Measurements from ENCODE around the gene IGFBP1.

Gene IGFBP1

GRCh38 chr7:45920502-45921380, 32.5 kb downstream of the IGFBP1 start, which contains the start of gene IGFBP3:
TSS of gene IGFBP3 (minus strand) at chr7:45921272. CDS start at chr7:45921140, 132 bp downstream.
- H3K4me3 ChIP-seq (replicated peaks; ENCODE audit: insufficient read depth, low read length) = no peak within 1 kb of the TSS
- H3K27me3 ChIP-seq (ENCODE audit: insufficient read depth, poor library complexity, severe bottlenecking) = peaks cover 49% of the 10 kb centered on the region
- no peak for DNase-seq (ENCODE audit: low read depth in 1 of 2, low spot score in 1 of 2)
- TF ChIP-seq REST (IDR thresholded peaks at IDR 0.05; ENCODE audit: insufficient replicate concordance, low read depth) = no peak
- no peak for TF ChIP-seq GABPA (IDR thresholded peaks at IDR 0.05; ENCODE audit: low read depth)
- TF ChIP-seq CTCF (IDR thresholded peaks at IDR 0.05; ENCODE audit: insufficient read depth, low read length) = no peak
- no peak for TF ChIP-seq POLR2AphosphoS5 (IDR thresholded peaks at IDR 0.05; ENCODE audit: low read depth)
- no peak for TF ChIP-seq SPI1 (IDR thresholded peaks at IDR 0.05; ENCODE audit: borderline replicate concordance, low read depth)
- H3K27ac ChIP-seq (replicated peaks) = no peak within 1 kb of the TSS

GRCh38 chr7:45921381-45921698, 33.1 kb downstream of the IGFBP1 start:
- DNase-seq (ENCODE audit: low read depth in 1 of 2, low spot score in 1 of 2) = no peak
- TF ChIP-seq SPI1 (IDR thresholded peaks at IDR 0.05; ENCODE audit: borderline replicate concordance, low read depth) (no peak), POLR2AphosphoS5 (IDR thresholded peaks at IDR 0.05; ENCODE audit: low read depth) (no peak), CTCF (IDR thresholded peaks at IDR 0.05; ENCODE audit: insufficient read depth, low read length) (no peak), REST (IDR thresholded peaks at IDR 0.05; ENCODE audit: insufficient replicate concordance, low read depth) (no peak), GABPA (IDR thresholded peaks at IDR 0.05; ENCODE audit: low read depth) (no peak)
- H3K27ac ChIP-seq (replicated peaks) = no peak overlapping the region
- peaks cover 49% of the 10 kb centered on the region for H3K27me3 ChIP-seq (ENCODE audit: insufficient read depth, poor library complexity, severe bottlenecking)
- H3K4me3 ChIP-seq (replicated peaks; ENCODE audit: insufficient read depth, low read length) = no peak overlapping the region

- Histone ChIP-seq H3K4me3 (replicated peaks; ENCODE audit: insufficient read depth, low read length) (no peak overlapping the region), H3K27ac (replicated peaks) (no peak overlapping the region), H3K27me3 (ENCODE audit: insufficient read depth, poor library complexity, severe bottlenecking) (peaks cover 49% of the 10 kb centered on the region)
- no peak for DNase-seq (ENCODE audit: low read depth in 1 of 2, low spot score in 1 of 2)
- no peak for TF ChIP-seq SPI1 (IDR thresholded peaks at IDR 0.05; ENCODE audit: borderline replicate concordance, low read depth)
- peak; percentile 21 for TF ChIP-seq CTCF (IDR thresholded peaks at IDR 0.05; ENCODE audit: insufficient read depth, low read length)
Measured at GRCh38 chr7:45921699-45922519, 33.6 kb downstream of the IGFBP1 start.
